GM19193 (cell line): Measurements from ENCODE around the gene UBE2H.

Experiments used
- POLR2A ChIP-seq: IDR thresholded peaks from 4 replicates; pipeline ENCODE4 v1.6.1; 2011; ENCODE audit not compliant: insufficient read depth, insufficient read length; ENCODE audit errors: extremely low read depth

UBE2H gene

DNA sequence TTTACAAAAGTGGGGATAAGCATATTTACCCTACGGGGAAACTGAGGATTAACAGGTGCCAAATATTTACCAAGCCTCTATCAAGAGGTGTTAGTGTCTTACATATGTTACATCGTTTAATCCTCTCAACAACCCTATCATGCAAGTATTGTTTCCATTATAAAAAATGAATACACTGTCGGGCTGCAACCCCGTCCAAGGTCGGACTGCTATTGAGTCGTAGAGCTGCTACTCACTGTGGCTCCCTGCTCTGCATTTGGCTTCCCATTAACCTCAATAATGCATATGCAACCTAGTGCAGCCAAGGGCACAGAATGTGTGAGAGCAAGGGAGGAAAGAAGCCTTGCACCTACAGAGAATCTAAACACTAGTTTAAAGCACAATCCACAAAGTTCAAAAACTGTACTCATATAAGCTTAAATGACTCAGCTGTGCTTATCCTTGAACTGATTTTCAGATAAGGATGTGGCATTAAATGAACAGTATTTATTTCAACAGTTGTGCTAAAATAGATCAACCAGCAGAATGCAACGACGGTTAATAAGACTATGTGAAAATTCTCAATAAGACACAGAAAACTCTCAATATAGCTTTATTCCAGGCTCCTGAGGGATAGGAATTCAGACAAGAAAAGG lies 49.9 kb downstream of the UBE2H start:
- TF ChIP-seq POLR2A: no peak

DNA sequence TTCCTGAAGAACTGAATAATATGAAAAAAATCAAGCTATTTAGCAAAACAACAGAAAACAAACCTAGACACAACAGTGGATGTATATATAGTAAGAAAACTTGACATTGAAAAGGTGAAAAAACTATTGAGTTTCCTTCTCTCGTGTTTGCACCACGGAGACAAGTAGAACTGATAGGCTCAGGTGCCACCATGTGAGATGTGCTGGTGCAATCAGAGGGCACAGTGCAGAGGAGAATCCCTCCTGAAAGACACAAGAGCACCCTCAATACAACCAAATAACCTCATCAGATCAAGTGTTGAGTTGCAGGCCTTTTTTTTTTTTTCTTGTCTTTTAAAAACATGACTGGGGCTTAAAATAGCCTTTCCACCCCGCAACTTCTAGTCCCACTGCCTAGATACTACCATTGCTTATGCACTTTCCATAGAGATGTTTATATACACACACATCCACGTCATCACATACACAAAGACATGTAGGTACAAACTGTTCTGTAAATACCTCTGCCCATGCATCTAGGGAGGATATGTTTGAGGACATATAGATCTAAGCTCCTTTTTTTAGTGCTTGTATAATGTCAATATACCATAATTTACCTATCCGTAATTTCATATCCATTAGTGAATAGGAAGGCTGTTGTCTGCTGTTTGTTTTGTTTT lies 54.1 kb downstream of the UBE2H start:
- TF ChIP-seq POLR2A: no peak

DNA sequence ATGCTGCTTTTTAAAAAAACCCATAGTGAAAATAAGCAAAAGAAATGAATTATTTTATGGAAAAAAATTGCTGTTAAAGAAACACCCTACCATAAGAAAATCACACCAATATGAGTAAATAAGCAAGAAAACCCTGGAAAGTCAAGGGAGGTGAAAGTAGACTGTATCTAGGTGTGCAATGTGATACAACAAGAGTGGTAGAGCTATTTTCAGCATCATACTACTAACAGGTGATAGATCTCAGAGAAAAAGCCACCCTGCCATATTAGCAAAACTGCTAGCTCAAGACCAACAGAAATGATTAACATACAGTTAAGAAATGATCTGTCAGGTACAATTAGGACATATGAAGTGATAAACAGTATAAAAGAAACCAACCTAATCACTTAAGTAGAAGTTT lies 54.8 kb downstream of the UBE2H start:
- TF ChIP-seq POLR2A: no peak

DNA sequence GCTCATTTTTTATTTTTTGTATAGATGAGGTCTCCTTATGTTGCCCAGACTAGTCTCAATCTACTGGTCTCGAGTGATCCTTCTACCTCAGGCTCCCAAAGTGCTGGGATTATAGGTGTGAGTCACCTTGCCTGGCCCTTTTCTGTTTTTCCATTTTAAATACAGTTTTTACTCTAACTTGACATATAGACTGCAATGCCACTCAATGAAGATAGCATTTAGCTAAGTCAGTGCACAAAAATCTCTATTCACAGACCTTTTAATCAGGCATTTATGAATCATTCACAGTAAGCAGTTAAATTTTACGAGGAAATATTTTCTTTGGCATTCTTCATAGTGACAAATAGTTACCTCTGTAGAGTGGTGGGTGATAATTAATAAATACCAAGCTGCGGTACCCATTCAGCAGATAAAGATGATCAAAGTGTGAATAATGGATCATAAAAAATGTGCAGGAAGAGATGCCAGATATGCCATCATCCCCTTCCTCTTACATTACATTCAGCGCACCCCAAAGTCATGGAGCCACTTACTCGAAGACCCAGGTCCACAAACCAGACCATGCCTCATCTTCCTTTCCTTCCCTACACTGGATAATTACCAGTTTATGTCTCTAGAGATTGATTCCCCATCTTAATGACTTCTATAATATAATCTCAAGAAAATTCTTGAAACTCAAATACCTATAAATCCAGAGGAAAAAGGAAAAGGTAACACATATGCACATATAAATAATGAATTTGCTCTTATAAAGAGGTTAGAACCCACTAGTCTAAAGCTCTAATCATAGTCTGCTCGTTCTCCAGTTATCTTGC lies 56.0 kb downstream of the UBE2H start:
- TF ChIP-seq POLR2A: no peak

DNA sequence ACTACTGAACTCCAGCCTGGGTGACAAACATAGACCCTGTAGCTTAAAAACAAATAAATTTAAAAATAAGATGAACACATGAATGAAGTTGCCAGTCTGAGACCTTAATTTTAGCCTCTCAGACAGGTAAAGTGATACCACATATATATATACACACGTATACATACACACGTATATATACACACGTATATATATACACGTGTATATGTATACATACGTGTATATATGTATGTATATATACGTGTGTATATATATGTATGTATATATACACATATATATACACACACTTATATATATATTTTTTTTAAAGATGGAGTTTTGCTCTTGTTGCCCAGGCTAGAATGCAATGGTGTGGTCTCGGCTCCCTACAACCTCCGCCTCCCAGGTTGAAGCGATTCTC lies 62.7 kb downstream of the UBE2H start:
- no peak for TF ChIP-seq POLR2A

DNA sequence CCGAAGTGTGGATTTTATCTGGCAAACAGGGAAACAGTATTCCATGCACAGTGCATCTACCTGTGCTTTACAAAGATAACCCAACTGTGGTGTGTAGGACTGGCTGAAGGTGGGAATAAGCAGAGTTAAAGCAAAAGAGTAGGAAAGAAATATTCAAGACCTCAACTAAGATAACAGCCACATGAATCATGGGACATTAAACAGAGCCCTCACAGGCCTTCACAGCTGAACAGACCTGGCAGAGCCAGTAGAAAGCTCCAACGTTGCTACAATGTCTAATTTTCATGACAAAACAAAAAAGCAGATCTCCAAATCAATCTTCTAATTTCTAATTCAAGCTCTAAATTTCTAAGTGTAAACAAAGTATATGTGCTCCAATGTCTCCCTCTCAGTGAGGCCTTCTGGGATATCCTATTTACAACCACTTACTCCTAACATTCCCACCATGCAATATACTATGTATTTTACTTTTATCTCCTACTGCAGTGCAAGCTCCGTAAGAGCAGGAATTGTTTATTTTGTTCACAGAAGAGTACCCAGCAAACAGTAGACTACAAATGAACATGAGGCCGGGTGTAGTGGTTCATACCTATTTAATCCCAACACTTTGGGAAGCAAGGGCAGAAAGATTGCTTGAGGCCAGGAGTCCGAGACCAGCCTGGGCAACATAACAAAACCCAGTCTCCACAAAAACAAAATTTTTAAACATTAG lies 63.5 kb downstream of the UBE2H start:
- no peak for TF ChIP-seq POLR2A

DNA sequence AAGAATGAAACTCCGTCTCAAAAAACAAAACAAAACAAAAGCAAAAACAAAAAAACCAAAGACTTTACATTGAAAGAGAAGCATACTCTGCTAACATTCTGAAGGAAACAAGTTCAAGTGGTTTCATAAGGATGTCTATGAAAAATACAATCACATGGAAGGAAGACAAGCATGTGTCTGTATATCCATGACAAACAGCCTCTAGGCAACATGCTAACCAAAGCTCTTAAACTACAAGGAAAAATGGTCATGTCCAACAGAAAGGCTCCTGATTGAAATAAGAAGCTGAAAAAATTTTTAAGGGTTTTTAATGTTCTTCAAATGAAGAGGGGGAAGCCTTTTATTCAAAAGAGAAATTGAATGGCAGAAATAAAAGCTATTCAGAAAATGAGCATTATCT lies 64.9 kb downstream of the UBE2H start:
- no peak for TF ChIP-seq POLR2A

DNA sequence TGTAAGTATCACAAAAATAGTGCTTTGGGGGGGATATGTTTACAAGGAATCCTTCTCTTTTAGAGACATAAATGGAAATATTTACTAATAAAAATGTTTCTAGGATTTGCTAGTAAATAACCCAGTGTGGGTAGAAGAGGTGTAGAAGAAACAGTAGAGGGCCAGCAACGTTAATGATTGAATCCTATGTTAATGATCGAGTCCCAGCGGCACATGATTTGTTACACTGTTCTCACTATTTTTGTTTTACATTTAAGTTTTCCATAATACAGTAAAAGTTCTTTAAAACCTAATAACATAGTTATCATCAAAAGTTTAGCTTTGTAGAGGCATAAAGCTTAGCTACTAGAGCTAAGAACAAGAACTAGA lies 66.0 kb downstream of the UBE2H start:
- TF ChIP-seq POLR2A: no peak

DNA sequence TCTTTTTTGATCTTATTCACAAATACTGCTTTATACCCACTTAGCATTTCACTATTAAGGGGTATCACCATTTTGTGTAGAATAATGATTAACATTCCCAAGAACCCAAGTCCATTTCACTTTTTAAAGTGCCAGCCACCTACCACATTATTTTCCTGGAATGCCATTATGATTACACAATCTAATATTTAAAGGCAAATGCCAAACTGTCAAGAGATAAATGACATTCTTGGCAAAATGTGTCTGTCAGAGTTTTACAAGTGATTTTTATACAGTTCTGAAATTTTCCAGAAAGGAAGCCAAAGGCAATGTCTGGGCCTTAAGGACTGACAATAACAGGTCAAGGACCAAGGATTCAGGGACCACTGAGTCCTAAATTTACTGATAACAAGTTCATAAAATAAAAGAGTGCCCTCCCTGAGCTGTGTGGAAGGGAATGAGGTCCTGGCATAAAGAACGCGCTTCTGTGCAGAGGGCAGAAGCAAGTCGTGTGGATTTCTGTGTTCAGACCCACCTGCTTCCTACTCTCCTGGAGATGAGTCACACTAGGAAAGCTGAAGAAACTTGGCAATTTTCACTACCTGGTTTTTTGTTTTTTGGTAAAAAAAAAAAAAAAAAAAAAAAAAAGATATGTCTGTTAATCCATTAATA lies 66.5 kb downstream of the UBE2H start:
- TF ChIP-seq POLR2A: no peak

DNA sequence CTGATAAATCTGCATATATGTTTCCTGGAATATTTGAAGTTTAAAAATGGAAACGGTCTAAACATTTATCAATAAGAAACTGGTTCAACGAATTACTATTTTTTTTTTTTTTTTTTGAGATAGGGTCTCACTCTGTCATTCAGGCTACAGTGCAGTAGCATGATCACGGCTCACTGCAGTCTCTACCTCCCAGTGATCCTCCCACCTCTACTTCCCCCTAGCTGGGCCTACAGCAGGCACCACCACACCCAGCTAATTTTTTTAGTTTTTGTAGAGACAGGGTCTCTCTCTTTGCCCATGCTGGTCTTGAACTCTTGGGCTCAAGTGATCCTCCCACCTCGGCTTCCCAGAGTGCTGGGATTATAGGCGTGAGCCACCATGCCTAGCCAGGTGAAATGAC lies 68.3 kb downstream of the UBE2H start:
- TF ChIP-seq POLR2A: no peak

DNA sequence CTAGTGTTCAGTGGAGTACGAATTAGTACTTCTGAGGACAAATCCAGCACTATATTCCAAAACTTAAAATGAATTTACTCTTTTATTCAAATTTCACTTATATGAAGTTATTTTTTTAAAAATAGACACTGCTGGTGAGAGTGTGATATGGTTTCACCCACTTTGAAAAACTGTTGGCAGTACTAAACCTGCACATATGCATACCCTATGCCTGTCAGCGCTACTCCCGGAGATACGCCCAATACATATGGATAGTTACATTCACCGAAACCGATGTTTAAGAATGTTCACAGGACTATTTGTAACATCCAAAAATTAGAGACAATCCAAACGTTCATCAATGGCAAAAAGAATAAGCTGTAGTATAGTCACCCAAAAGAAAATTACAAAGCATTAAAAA lies 69.6 kb downstream of the UBE2H start:
- no peak for TF ChIP-seq POLR2A

DNA sequence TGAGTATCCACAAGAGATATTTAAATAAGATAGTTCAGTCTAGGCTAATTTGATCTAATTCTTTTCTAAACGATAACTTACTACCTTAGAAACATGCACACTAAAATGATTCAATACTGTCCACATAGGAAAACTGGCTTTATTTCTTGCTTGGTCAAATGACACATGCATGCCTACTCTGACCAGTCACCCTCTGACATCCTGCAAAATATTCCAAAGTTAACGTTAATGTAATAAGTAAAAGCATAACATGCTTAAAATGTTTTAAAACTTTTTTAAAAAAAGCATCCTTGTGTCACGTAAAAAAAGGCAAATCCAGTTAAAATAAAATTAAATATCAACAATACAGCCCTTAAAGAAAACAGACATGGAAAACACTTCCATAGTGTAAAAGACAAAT lies 70.2 kb downstream of the UBE2H start:
- TF ChIP-seq POLR2A: no peak

DNA sequence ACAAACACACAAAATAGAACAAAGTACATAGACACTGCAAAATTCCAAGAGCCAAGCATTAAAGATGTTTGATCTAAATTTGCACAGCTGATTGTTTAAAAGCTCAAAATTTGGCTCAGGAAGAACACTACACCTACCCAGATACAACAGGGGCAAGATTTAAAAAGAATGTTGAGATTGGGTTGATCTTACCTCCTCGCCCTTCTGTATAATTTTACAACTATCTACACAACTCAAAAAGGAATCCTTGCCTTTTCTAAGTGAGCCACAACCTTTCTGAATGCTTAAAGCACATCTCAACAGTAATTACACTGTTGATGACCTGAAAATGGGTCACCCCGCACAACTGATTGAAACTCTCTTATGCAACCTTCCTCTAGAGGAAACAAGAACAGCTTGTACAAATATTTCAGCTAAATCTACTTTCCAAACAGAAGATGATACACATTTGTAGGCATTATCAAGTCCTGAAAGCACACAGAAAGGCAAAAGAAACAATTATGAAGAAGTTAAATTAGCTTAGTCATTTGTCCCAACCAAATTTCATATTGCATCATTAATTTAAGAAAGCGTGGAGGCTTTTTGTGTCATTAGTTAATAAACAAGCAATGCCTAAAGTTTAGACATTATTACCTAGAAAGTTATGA lies 75.5 kb downstream of the UBE2H start:
- TF ChIP-seq POLR2A: no peak

DNA sequence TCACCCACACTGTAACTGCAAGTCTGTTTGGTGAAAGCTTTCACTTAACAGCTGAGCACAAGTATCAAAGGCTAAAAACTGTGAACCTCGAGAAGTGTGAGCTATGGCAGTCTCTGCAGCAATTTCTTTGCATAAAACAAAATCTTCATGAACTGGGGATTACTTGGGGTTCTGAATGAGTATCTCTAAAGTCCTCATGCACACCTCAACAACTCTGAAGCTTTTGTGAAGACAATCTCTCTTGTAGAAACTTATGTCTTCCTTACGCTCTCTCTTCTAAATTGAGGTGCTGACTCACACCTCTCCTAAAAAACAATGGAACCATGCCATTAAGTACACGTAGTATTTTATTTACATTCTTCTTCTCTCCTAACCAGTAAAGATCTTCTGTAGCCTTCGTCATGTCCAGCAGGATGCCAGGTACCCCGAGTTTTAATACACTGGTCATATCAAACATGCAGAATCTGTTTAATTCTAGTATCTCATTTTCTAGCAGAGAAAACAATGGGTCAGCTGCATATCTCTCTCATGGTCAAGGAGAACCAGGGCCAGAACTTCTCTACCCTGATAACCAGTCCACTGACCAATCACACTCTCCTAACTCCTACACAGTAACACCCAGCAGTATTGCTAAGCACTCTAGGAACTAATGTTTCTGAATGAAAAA lies 76.9 kb downstream of the UBE2H start:
- no peak for TF ChIP-seq POLR2A
